ENCODE data around the gene BTBD16. TPM values are rescaled to one million over a fixed set of nuclear protein-coding genes. Genes with fewer than 3 reads are reported as not detected.
A peak's percentile ranks its signal among the peaks of the same experiment; 100 is the strongest.

BTBD16 gene
- total and polyA plus RNA-seq, 2 donors (not counting 3 experiments of a cell fraction or from before 2014, with no cell fraction given) = 0.04 TPM; not detected in 1

GRCh38 chr10:122301055-122301810 is 30.1 kb downstream of the BTBD16 start:
- no peak for FAIRE-seq
- H3K27ac ChIP-seq (ENCODE audit: insufficient read depth, low read depth, low read length) = peak overlapping the region; percentile 20
- intact Hi-C loops (cut with micrococcal nuclease) = no loop called here

More at GRCh38 chr10:122301055-122301810, 30.1 kb downstream of the BTBD16 start:
- no peaks in the 10 kb centered on the region for H3K79me2 ChIP-seq (ENCODE audit: control insufficient read depth, insufficient read depth, low read length)
- no peaks in the 10 kb centered on the region for H3K9me1 ChIP-seq (replicated peaks; ENCODE audit: control insufficient read depth, extremely low read depth, insufficient read depth, low read length)
- BruUV-seq (replicated peaks) = no TSS peak
- no peaks in the 10 kb centered on the region for H4K20me1 ChIP-seq (replicated peaks; ENCODE audit: control insufficient read depth, extremely low read depth, insufficient read depth, low read length)
- peak overlapping the region; percentile 7 for H2AFZ ChIP-seq (ENCODE audit: low read depth, low read length)
- H3K4me2 ChIP-seq (ENCODE audit: insufficient read depth, low read length) = no peak overlapping the region
- no peak overlapping the region for H3K4me3 ChIP-seq (replicated peaks in 1 of 3; ENCODE audit: insufficient read depth in 1 of 3, low read depth in 1 of 3, low read length in 3 of 3)
- no peak for TF ChIP-seq GATA2 (IDR thresholded peaks at IDR 0.05; ENCODE audit: insufficient read depth, insufficient read length, low read depth, low read length)
- no peak for TF ChIP-seq CTCF (IDR thresholded peaks at IDR 0.05; ENCODE audit: extremely low read depth in 1 of 2, insufficient read depth in 1 of 2, low read depth in 1 of 2, low read length in 2 of 2)
- TF ChIP-seq MAX (IDR thresholded peaks at IDR 0.05; ENCODE audit: insufficient read depth, insufficient read length) = no peak
- TF ChIP-seq POLR2A (IDR thresholded peaks at IDR 0.05; ENCODE audit: low read depth, low read length) = no peak
- TF ChIP-seq MYC (IDR thresholded peaks at IDR 0.05; ENCODE audit: low read depth, low read length) = no peak
- no peak for TF ChIP-seq FOS (IDR thresholded peaks at IDR 0.05; ENCODE audit: borderline replicate concordance, insufficient read depth, low read length)
- TF ChIP-seq POLR2AphosphoS5 (IDR thresholded peaks at IDR 0.05; ENCODE audit: insufficient read depth, low read depth, low read length) = no peak
- no peak for TF ChIP-seq JUN (IDR thresholded peaks at IDR 0.05; ENCODE audit: borderline replicate concordance, insufficient read depth, insufficient read length, low read depth)
- TF ChIP-seq EZH2 (IDR thresholded peaks at IDR 0.05; ENCODE audit: borderline replicate concordance, low read depth, low read length, severe bottlenecking) = no peak
- dilution Hi-C loops (cut with MboI; ENCODE audit: extremely low pct_ligation_motif_present, low sequenced_read_pairs) = no loop called here
- DNase-seq (ENCODE audit: low read depth, low spot score) = peak; percentile 38
- no peaks in the 10 kb centered on the region for H3K4me1 ChIP-seq (ENCODE audit: control insufficient read depth, extremely low read depth, insufficient read depth, low read length)
- ChIA-PET CTCF (interaction anchor here (0.9 to 2.6 kb wide), 8 partner anchors 22 to 264 kb away, joined by 3 to 17 read pairs (median 4); partner anchors contain the start of gene BTBD16), POLR2A (no interaction called here)
- H3K27me3 ChIP-seq (ENCODE audit: control insufficient read depth in 2 of 2, insufficient read depth in 2 of 2, low read length in 2 of 2) = no peaks in the 10 kb centered on the region
- no peaks in the 10 kb centered on the region for H3K9me3 ChIP-seq (replicated peaks; ENCODE audit: control insufficient read depth, insufficient read depth, low read length)
- no peak overlapping the region for H3K9ac ChIP-seq (replicated peaks; ENCODE audit: extremely low read depth, insufficient read depth, low read length)
- H3K36me3 ChIP-seq (ENCODE audit: control insufficient read depth in 2 of 2, extremely low read depth in 1 of 2, insufficient read depth in 2 of 2, low read length in 2 of 2) = no peaks in the 10 kb centered on the region
